GM23248 (cell line): ENCODE results near the gene PCDHGB6.

ENCODE experiments used
- EZH2 ChIP-seq: fragments of 200-600 bp; sonication (generic); IDR thresholded peaks from 2 replicates; pipeline ENCODE4 v1.6.1; 2018; ENCODE audit warnings: antibody characterized with exemption, mild to moderate bottlenecking; ENCODE audit not compliant: insufficient read depth, poor library complexity, severe bottlenecking
- EZH2phosphoT487 ChIP-seq: fragments of 200-600 bp; sonication (generic); IDR thresholded peaks from 2 replicates; pipeline ENCODE4 v1.6.1; 2018; ENCODE audit warnings: antibody characterized with exemption, moderate library complexity, mild to moderate bottlenecking, low read depth; ENCODE audit not compliant: insufficient read depth

DNA sequence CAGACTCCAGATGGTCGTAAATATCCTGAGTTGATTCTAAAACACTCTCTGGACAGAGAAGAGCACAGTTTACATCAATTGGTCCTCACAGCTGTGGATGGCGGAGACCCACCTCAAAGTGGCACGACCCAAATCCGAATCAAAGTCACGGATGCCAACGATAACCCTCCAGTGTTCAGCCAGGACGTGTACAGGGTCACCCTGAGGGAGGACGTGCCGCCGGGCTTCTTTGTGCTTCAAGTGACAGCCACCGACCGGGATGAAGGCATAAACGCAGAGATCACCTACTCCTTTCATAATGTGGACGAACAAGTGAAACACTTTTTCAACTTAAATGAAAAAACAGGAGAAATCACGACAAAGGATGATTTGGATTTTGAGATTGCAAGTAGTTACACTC lies 47.1 kb upstream of the PCDHGB6 start:
- TF ChIP-seq EZH2 (no peak), EZH2phosphoT487 (no peak)
